H1 (cell line): ENCODE results near the gene IRGQ. TPM values are rescaled to one million over a fixed set of nuclear protein-coding genes. Genes with fewer than 3 reads are reported as not detected.
"Not testable (repeated sequence)": the region's sequence is repeated elsewhere in the genome, so short reads cannot be mapped to it uniquely, and the experiment has no call there.

Experiments
- CTCF ChIA-PET: fragments of 300-600 bp; sonication (Branson Sonifier 250); formaldehyde crosslinking; loops from one replicate; lab custom pipeline; 2021; ENCODE audit not compliant: partially characterized antibody; lab: Charles Lee
- POLR2A ChIA-PET: fragments of 300-600 bp; sonication (Branson Sonifier 250); formaldehyde crosslinking; loops from one replicate; lab custom pipeline; 2021; ENCODE audit warnings: inconsistent platforms; ENCODE audit not compliant: partially characterized antibody; lab: Charles Lee
- DNase-seq, 2 experiments: peaks; one replicate each; pipeline versions ENCODE4 v3.0.0 to v3.0.0-alpha.2; 2010 to 2022; ENCODE audit warnings: low spot score in 2 of 2, low read depth in 1 of 2, mixed read lengths in 1 of 2
- FAIRE-seq: peaks from 2 replicates; lab custom pipeline; 2011; peaks lifted over from hg19 to GRCh38; lab: Jason Lieb, UNC
- H2AFZ ChIP-seq: 2 replicates; pipeline ENCODE4 v1.8.1; 2012; ENCODE audit warnings: low read length, inconsistent platforms
- H2AK5ac ChIP-seq: 2 replicates; pipeline ENCODE4 v1.6.1; 2013; ENCODE audit warnings: low read depth, low read length
- H2BK120ac ChIP-seq: replicated peaks from 2 replicates; pipeline ENCODE3; 2013; ENCODE audit warnings: low read depth, low read length, inconsistent platforms
- H2BK12ac ChIP-seq: 2 replicates; pipeline ENCODE4 v1.6.1; 2013; ENCODE audit warnings: low read depth, low read length
- H2BK15ac ChIP-seq: 2 replicates; pipeline ENCODE4 v1.6.1; 2013; ENCODE audit warnings: low read length
- H2BK20ac ChIP-seq: 2 replicates; pipeline ENCODE4 v1.6.1; 2013; ENCODE audit warnings: low read length
- H2BK5ac ChIP-seq: 2 replicates; pipeline ENCODE4 v1.6.1; 2013; ENCODE audit warnings: low read depth, low read length
- H3K14ac ChIP-seq: 2 replicates; pipeline ENCODE4 v1.6.1; 2013; ENCODE audit warnings: inconsistent platforms; ENCODE audit not compliant: insufficient read length
- H3K18ac ChIP-seq: 2 replicates; pipeline ENCODE4 v1.6.1; 2013; ENCODE audit warnings: low read length; ENCODE audit errors: extremely low read depth
- H3K23ac ChIP-seq: 2 replicates; pipeline ENCODE4 v1.6.1; 2013; ENCODE audit warnings: inconsistent platforms; ENCODE audit not compliant: insufficient read length
- H3K23me2 ChIP-seq: 2 replicates; pipeline ENCODE4 v1.6.1; 2013; ENCODE audit warnings: low read depth, low read length
- H3K27ac ChIP-seq: 2 replicates; pipeline ENCODE4 v1.6.1; 2011; ENCODE audit warnings: low read depth, low read length, inconsistent platforms
- H3K27me3 ChIP-seq, 4 experiments: replicated peaks in 1 of 4; 1 replicate in 1 of 4; 2 replicates in 3 of 4; pipeline versions ENCODE4 v1.6.1 to v1.8.1; 2011 to 2013; ENCODE audit warnings: low read length in 3 of 4, mild to moderate bottlenecking in 3 of 4, inconsistent platforms in 2 of 4, mixed read lengths in 2 of 4, moderate library complexity in 1 of 4; ENCODE audit not compliant: control insufficient read depth in 3 of 4, insufficient read depth in 3 of 4; ENCODE audit errors: extremely low read depth in 1 of 4
- H3K36me3 ChIP-seq, 4 experiments: 2 replicates each; pipeline versions ENCODE4 v1.6.1 to v1.8.1; 2011 to 2013; ENCODE audit warnings: mild to moderate bottlenecking in 4 of 4, low read length in 3 of 4, moderate library complexity in 2 of 4, control low read depth in 1 of 4, inconsistent platforms in 1 of 4; ENCODE audit not compliant: insufficient read depth in 4 of 4, control insufficient read depth in 2 of 4
- H3K4ac ChIP-seq: replicated peaks from 2 replicates; pipeline ENCODE3; 2013; ENCODE audit warnings: low read length, low read depth, mixed read lengths, inconsistent platforms; ENCODE audit not compliant: insufficient read length
- H3K4me1 ChIP-seq, 4 experiments: replicated peaks in 1 of 4; 1 replicate in 1 of 4; 2 replicates in 3 of 4; pipeline versions ENCODE4 v1.6.1 to v1.8.1; 2011 to 2013; ENCODE audit warnings: low read length in 3 of 4, inconsistent platforms in 2 of 4, mixed read lengths in 1 of 4; ENCODE audit not compliant: insufficient read depth in 4 of 4, control insufficient read depth in 3 of 4
- H3K4me2 ChIP-seq, 2 experiments: 2 replicates each; pipeline versions ENCODE4 v1.6.1 to v1.8.1; 2011 to 2013; ENCODE audit warnings: low read depth in 2 of 2, low read length in 2 of 2, control low read depth in 1 of 2, inconsistent platforms in 1 of 2, mild to moderate bottlenecking in 1 of 2; ENCODE audit not compliant: insufficient read depth in 1 of 2
- H3K4me3 ChIP-seq, 4 experiments: fragments of 200-600, 300-600 bp in 1 of 4; sonication (generic), shearing (Covaris generic), sonication (Bioruptor Twin) in 1 of 4; 2 replicates each; pipeline versions ENCODE4 v1.5.1 to v1.8.1; 2011 to 2016; ENCODE audit warnings: low read length in 4 of 4, low read depth in 3 of 4, control low read depth in 2 of 4, inconsistent platforms in 2 of 4, mild to moderate bottlenecking in 2 of 4, mixed read lengths in 1 of 4, moderate library complexity in 1 of 4; ENCODE audit not compliant: insufficient read depth in 2 of 4; ENCODE audit errors: extremely low read depth in 1 of 4
- H3K56ac ChIP-seq: replicated peaks from 2 replicates; pipeline ENCODE3; 2013; ENCODE audit warnings: low read depth, mild to moderate bottlenecking, mixed read lengths, low read length, inconsistent platforms; ENCODE audit not compliant: insufficient read length
- H3K79me1 ChIP-seq: 2 replicates; pipeline ENCODE4 v1.6.1; 2013; ENCODE audit warnings: low read depth, low read length, control low read depth
- H3K79me2 ChIP-seq, 2 experiments: 2 replicates each; pipeline versions ENCODE4 v1.6.1 to v1.8.1; 2012 to 2013; ENCODE audit warnings: low read length in 2 of 2, mild to moderate bottlenecking in 2 of 2, inconsistent platforms in 1 of 2; ENCODE audit not compliant: insufficient read depth in 2 of 2, control insufficient read depth in 1 of 2
- H3K9ac ChIP-seq, 4 experiments: replicated peaks in 1 of 4; 1 replicate in 1 of 4; 2 replicates in 3 of 4; pipeline versions ENCODE4 v1.6.1 to v1.8.1; 2011 to 2013; ENCODE audit warnings: low read depth in 3 of 4, low read length in 3 of 4, control low read depth in 2 of 4, mild to moderate bottlenecking in 2 of 4, moderate library complexity in 2 of 4, inconsistent platforms in 1 of 4; ENCODE audit errors: extremely low read depth in 1 of 4
- H3K9me3 ChIP-seq, 2 experiments: 2 replicates each; pipeline versions ENCODE4 v1.6.1 to v1.8.1; 2012 to 2013; ENCODE audit warnings: mild to moderate bottlenecking in 2 of 2, moderate library complexity in 2 of 2, control low read depth in 1 of 2, inconsistent platforms in 1 of 2, low read depth in 1 of 2, low read length in 1 of 2, mixed read lengths in 1 of 2; ENCODE audit not compliant: insufficient read depth in 2 of 2
- H4K20me1 ChIP-seq, 2 experiments: replicated peaks in 1 of 2; 2 replicates each; pipeline versions ENCODE3 to v1.8.1; 2011 to 2013; ENCODE audit warnings: inconsistent platforms in 2 of 2, low read length in 2 of 2, mild to moderate bottlenecking in 1 of 2; ENCODE audit not compliant: insufficient read depth in 2 of 2, control insufficient read depth in 1 of 2
- H4K5ac ChIP-seq: 2 replicates; pipeline ENCODE4 v1.6.1; 2013; ENCODE audit warnings: low read length, low read depth, mixed read lengths, inconsistent platforms; ENCODE audit not compliant: insufficient read length
- H4K8ac ChIP-seq: 2 replicates; pipeline ENCODE4 v1.8.0; 2013; ENCODE audit warnings: mild to moderate bottlenecking, moderate library complexity, low read length, inconsistent platforms; ENCODE audit not compliant: insufficient read depth; ENCODE audit errors: extremely low read depth
- H4K91ac ChIP-seq: replicated peaks from 2 replicates; pipeline ENCODE3; 2013; ENCODE audit warnings: low read length, mixed read lengths, inconsistent platforms; ENCODE audit not compliant: insufficient read length
- WGBS, 2 experiments: shearing (Covaris generic) in 1 of 2; methylation state at CpG; one replicate each; pipeline versions ENCODE4 v1.1.6 to v1.1.7; 2013 to 2015; ENCODE audit warnings: low lambda C conversion rate in 2 of 2, mixed read lengths in 2 of 2, inconsistent platforms in 1 of 2, low coverage in 1 of 2, missing lambda C conversion rate in 1 of 2; ENCODE audit not compliant: insufficient replicate concordance in 2 of 2, insufficient coverage in 1 of 2, insufficient read length in 1 of 2; ENCODE audit errors: extremely low coverage in 1 of 2, missing lambda C conversion rate in 1 of 2; 5-methylcytosine and 5-hydroxymethylcytosine counted together
- polyA plus RNA-seq, 7 experiments: library from polyadenylated mRNA; depleted of rRNA in 3 of 7; stranded (reverse) in 5 of 7; unstranded in 2 of 7; fragments of >200 nt in 5 of 7; fragments of 200-250 nt in 2 of 7; gene quantifications; 1 replicate in 5 of 7; 2 replicates in 1 of 7; 4 replicates in 1 of 7; pipeline versions ENCODE4 v1.2.1 to v1.2.3, GENCODE V29; 2011 to 2013; ENCODE audit warnings: missing spikeins in 2 of 7, mixed read lengths in 2 of 7
- total RNA-seq: library from RNA; stranded (reverse); fragmentation: NEBNext Ultra II Directional; extraction: Animal tissue kit (Norgen Biotek cat#: 25700); gene quantifications from 2 replicates; pipeline ENCODE4 v1.2.1, GENCODE V29; 2021

IRGQ gene
- total and polyA plus RNA-seq, 2 of the 8 experiments (the other 6 are each of a cell fraction or from before 2014, with no cell fraction given), result 16.0 to 42.9 TPM

DNA sequence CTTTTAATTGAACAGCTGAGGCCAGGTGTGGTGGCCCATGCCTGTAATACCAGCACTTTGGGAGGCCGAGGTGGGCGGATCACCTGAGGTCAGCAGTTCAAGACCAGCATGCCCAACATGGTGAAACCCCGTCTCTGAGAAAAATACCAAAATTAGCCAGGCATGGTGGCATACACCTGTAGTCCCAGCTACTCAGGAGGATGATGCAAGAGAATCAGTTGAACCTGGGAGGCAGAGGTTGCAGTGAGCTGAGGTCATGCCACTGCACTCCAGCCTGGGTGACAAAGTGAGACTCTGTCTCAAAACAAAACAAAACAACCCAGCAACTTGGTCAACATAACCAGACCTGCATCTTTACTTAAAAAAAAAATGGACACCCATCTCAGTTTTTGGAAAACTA is 8.9 kb downstream of the IRGQ start:
- H3K27me3 ChIP-seq, H3K4ac ChIP-seq, H3K4me1 ChIP-seq, H3K56ac ChIP-seq, H4K91ac ChIP-seq, H4K5ac ChIP-seq, H3K36me3 ChIP-seq, H3K79me1 ChIP-seq, H3K9ac ChIP-seq, H2BK120ac ChIP-seq, H3K4me2 ChIP-seq, H2BK20ac ChIP-seq, H4K20me1 ChIP-seq, H3K14ac ChIP-seq, H3K27ac ChIP-seq, H3K4me3 ChIP-seq, H3K23me2 ChIP-seq, H2BK12ac ChIP-seq, DNase-seq, H3K9me3 ChIP-seq, H2AFZ ChIP-seq, H2BK15ac ChIP-seq, H3K23ac ChIP-seq, H3K79me2 ChIP-seq, H3K18ac ChIP-seq, POLR2A ChIA-PET, H2BK5ac ChIP-seq, H4K8ac ChIP-seq, H2AK5ac ChIP-seq, FAIRE-seq: not testable (repeated sequence)
- 92% methylated on average over 3 of the region's 3 CpGs; no CpG with 5 or more reads in 1 of the 2 experiments for WGBS, 2 experiments
- CTCF ChIA-PET, result interaction anchor here (1.0 to 6.9 kb wide), 3 partner anchors 8 to 51 kb away, joined by 3 to 45 read pairs (median 4); partner anchors contain the start of gene IRGQ
